RWPE1 (cell line): ENCODE data around the gene ADAMTS17.

ENCODE experiments used
- CTCF ChIA-PET: fragments of 350-600 bp; sonication (Branson Sonifier 250); formaldehyde crosslinking; extraction: SDS; loops from one replicate; lab custom pipeline; 2021; lab: Yijun Ruan, JAX
- POLR2A ChIA-PET: fragments of 400-600 bp; formaldehyde crosslinking; extraction: SDS; loops from one replicate; lab custom pipeline; 2020; ENCODE audit warnings: antibody characterized with exemption; ENCODE audit not compliant: low non-redundant PET; lab: Yijun Ruan, JAX
- DNase-seq: peaks from one replicate; pipeline ENCODE4 v3.0.0; 2012; ENCODE audit warnings: low spot score
- H3K27ac ChIP-seq: fragments of 450-650 bp; 2 replicates; pipeline ENCODE4 v1.5.1; 2017
- CTCF ChIP-seq: fragments of 450-650 bp; conservative IDR thresholded peaks from 2 replicates; pipeline ENCODE4 v1.5.1; 2017; ENCODE audit warnings: low read depth, mild to moderate bottlenecking

The ADAMTS17 gene

GRCh38 chr15:100373120-100373896 is 31.5 kb upstream of the ADAMTS17 start:
- ChIA-PET CTCF (no interaction called here), POLR2A (no interaction called here)
- H3K27ac ChIP-seq: peak overlapping the region; percentile 57
- no peak for DNase-seq
- no peak for TF ChIP-seq CTCF

GRCh38 chr15:100372739-100373119 is 31.0 kb upstream of the ADAMTS17 start:
- ChIA-PET POLR2A (no interaction called here), CTCF (no interaction called here)
- DNase-seq: no peak
- no peak for TF ChIP-seq CTCF
- peak overlapping the region; percentile 57 for H3K27ac ChIP-seq

- ChIA-PET POLR2A (no interaction called here), CTCF (interaction anchor here (0.6 kb wide), 1 partner anchor 574 kb away, joined by 3 read pairs; no protein-coding TSS in a partner anchor)
- no peak for TF ChIP-seq CTCF
- DNase-seq: no peak
- H3K27ac ChIP-seq: no peak overlapping the region
These were observed 13.6 kb upstream of the ADAMTS17 start for GRCh38 chr15:100355342-100355741.

GRCh38 chr15:100353449-100353848 is 11.7 kb upstream of the ADAMTS17 start:
- POLR2A ChIA-PET: no interaction called here
- no peak for DNase-seq
- CTCF ChIA-PET: no interaction called here
- no peak overlapping the region for H3K27ac ChIP-seq
- TF ChIP-seq CTCF: no peak

- H3K27ac ChIP-seq: peak overlapping the region; percentile 92
- peak; percentile 49 for DNase-seq
- ChIA-PET CTCF (interaction anchor here (0.5 to 3.1 kb wide), 20 partner anchors 12 to 686 kb away, joined by 3 to 23 read pairs (median 5); partner anchors contain the start of genes ASB7 and LINS1), POLR2A (no interaction called here)
- peak; percentile 32 for TF ChIP-seq CTCF
These were observed 8.9 kb upstream of the ADAMTS17 start for GRCh38 chr15:100350434-100351226.

GRCh38 chr15:100349696-100350433 is 8.1 kb upstream of the ADAMTS17 start:
- DNase-seq: peak; percentile 89
- peak overlapping the region; percentile 92 for H3K27ac ChIP-seq
- CTCF ChIA-PET: interaction anchor here (0.5 to 3.1 kb wide), 27 partner anchors 11 to 834 kb away, joined by 3 to 23 read pairs (median 3); partner anchors contain the start of genes ASB7 and LINS1
- peak; percentile 96 for TF ChIP-seq CTCF
- POLR2A ChIA-PET: no interaction called here
